ENCODE data around the gene CPNE8. TPM values are rescaled to one million over a fixed set of nuclear protein-coding genes. Genes with fewer than 3 reads are reported as not detected.

CPNE8 gene
- polyA plus RNA-seq, 2 of the 4 experiments (the other 2 are of a cell fraction) = 8.0 to 30.1 TPM

- FAIRE-seq (no peak), DNase-seq (ENCODE audit: low read depth in 1 of 2, low spot score in 1 of 2) (no peak), ATAC-seq (no peak)
- no peaks in the 10 kb centered on the region for H3K9me3 ChIP-seq
- no peak overlapping the region for H3K27ac ChIP-seq
- no peaks in the 10 kb centered on the region for H3K4me1 ChIP-seq
- TF ChIP-seq JUN (IDR thresholded peaks at IDR 0.05) (no peak), HOXB5 (CRISPR knock-in tag; IDR thresholded peaks at IDR 0.05) (no peak), FOSB (CRISPR knock-in tag; IDR thresholded peaks at IDR 0.05) (no peak), CHD4 (IDR thresholded peaks at IDR 0.05; ENCODE audit: borderline replicate concordance) (no peak), NFE2L2 (conservative IDR thresholded peaks at IDR 0.05; ENCODE audit: low read length) (no peak), BCL3 (IDR thresholded peaks at IDR 0.05) (no peak), ESRRA (IDR thresholded peaks at IDR 0.05; ENCODE audit: borderline replicate concordance, low read length) (no peak), MYC (IDR thresholded peaks at IDR 0.05; ENCODE audit: borderline replicate concordance, low read length) (no peak), MAX (IDR thresholded peaks at IDR 0.05) (no peak), BHLHE40 (IDR thresholded peaks at IDR 0.05; ENCODE audit: low read depth, low read length) (no peak), EHMT2 (IDR thresholded peaks at IDR 0.05; ENCODE audit: low read depth) (no peak), TP53 (CRISPR knock-in tag; IDR thresholded peaks at IDR 0.05) (no peak), GATA3 (IDR thresholded peaks at IDR 0.05; ENCODE audit: borderline replicate concordance) (no peak), TFCP2L1 (CRISPR knock-in tag; IDR thresholded peaks at IDR 0.05) (no peak)
- WGBS (ENCODE audit: missing lambda C conversion rate) = 46% methylated on average over 5 of the region's 5 CpGs
- no peak overlapping the region for H3K4me3 ChIP-seq
- ChIA-PET CTCF (interaction anchor here (0.7 to 2.5 kb wide), 7 partner anchors 13 to 591 kb away, joined by 3 to 42 read pairs (median 4); partner anchors contain the start of gene CPNE8), POLR2A (no interaction called here)
- no peak overlapping the region for H3K4me2 ChIP-seq
Measured at GRCh38 chr12:38919191-38919590, 13.8 kb upstream of the CPNE8 start.

GRCh38 chr12:38915429-38916182 is 10.2 kb upstream of the CPNE8 start:
- no peak for FAIRE-seq
- CTCF ChIA-PET = interaction anchor here (1.3 kb wide), 1 partner anchor 9 kb away, joined by 4 read pairs; no protein-coding TSS in a partner anchor
- ATAC-seq = no peak
- Histone ChIP-seq H3K4me1 (no peaks in the 10 kb centered on the region), H3K9me3 (no peaks in the 10 kb centered on the region), H3K4me2 (no peak overlapping the region), H3K27ac (no peak overlapping the region), H3K4me3 (no peak overlapping the region)
- POLR2A ChIA-PET = no interaction called here
- 25% methylated on average over 3 of the region's 3 CpGs for WGBS (ENCODE audit: missing lambda C conversion rate)
- DNase-seq (ENCODE audit: low read depth in 1 of 2, low spot score in 1 of 2) = no peak
- TF ChIP-seq CEBPB (IDR thresholded peaks at IDR 0.05) (no peak), FOSB (CRISPR knock-in tag; IDR thresholded peaks at IDR 0.05) (no peak), SMC3 (IDR thresholded peaks at IDR 0.05) (no peak), SREBF2 (IDR thresholded peaks at IDR 0.05) (no peak), CHD2 (IDR thresholded peaks at IDR 0.05; ENCODE audit: low read length, partially characterized antibody) (no peak), HES2 (IDR thresholded peaks at IDR 0.05) (no peak), KDM5A (IDR thresholded peaks at IDR 0.05) (no peak)

GRCh38 chr12:38912116-38912515 is 6.7 kb upstream of the CPNE8 start:
- no peak for FAIRE-seq
- peaks cover 3% of the 10 kb centered on the region; the same call in 1 of the 3 replicates for H3K4me1 ChIP-seq
- POLR2A ChIA-PET = no interaction called here
- no peak overlapping the region for H3K27ac ChIP-seq
- WGBS (ENCODE audit: missing lambda C conversion rate) = 56% methylated on average over 5 of the region's 5 CpGs
- no peak for DNase-seq (ENCODE audit: low read depth in 1 of 2, low spot score in 1 of 2)
- no peaks in the 10 kb centered on the region for H3K9me3 ChIP-seq
- CTCF ChIA-PET = interaction anchor here (0.8 to 1.9 kb wide), 3 partner anchors 9 to 584 kb away, joined by 4 to 8 read pairs (median 4); no protein-coding TSS in a partner anchor
- no peak overlapping the region for H3K4me2 ChIP-seq
- no peak overlapping the region for H3K4me3 ChIP-seq
- no peak for ATAC-seq
- no peak for TF ChIP-seq MAX (IDR thresholded peaks at IDR 0.05)
- no peak for TF ChIP-seq MAZ (IDR thresholded peaks at IDR 0.05; ENCODE audit: borderline replicate concordance, low read depth, low read length)
- TF ChIP-seq RAD21 (conservative IDR thresholded peaks at IDR 0.05 in 1 of 2, IDR thresholded peaks at IDR 0.05 in 1 of 2) = no peak
- no peak for TF ChIP-seq HOXA7 (CRISPR knock-in tag; IDR thresholded peaks at IDR 0.05)
- TF ChIP-seq BCL3 (IDR thresholded peaks at IDR 0.05) = no peak
- TF ChIP-seq TP53 (CRISPR knock-in tag; IDR thresholded peaks at IDR 0.05) = no peak
- no peak for TF ChIP-seq HES2 (IDR thresholded peaks at IDR 0.05)
- TF ChIP-seq GATA3 (IDR thresholded peaks at IDR 0.05; ENCODE audit: borderline replicate concordance) = no peak
- no peak for TF ChIP-seq POLR2A (IDR thresholded peaks at IDR 0.05; ENCODE audit: low read length)
- TF ChIP-seq ELK1 (IDR thresholded peaks at IDR 0.05; ENCODE audit: low read depth, low read length) = no peak
- TF ChIP-seq ATOH8 (CRISPR knock-in tag; IDR thresholded peaks at IDR 0.05; ENCODE audit: low read depth) = no peak
- TF ChIP-seq JUN (IDR thresholded peaks at IDR 0.05) = no peak
- TF ChIP-seq KDM5A (IDR thresholded peaks at IDR 0.05) = no peak
